GM23248 (cell line): Measurements from ENCODE around the gene KRT82.

Experiments used
- EZH2 ChIP-seq: fragments of 200-600 bp; sonication (generic); IDR thresholded peaks from 2 replicates; pipeline ENCODE4 v1.6.1; 2018; ENCODE audit warnings: antibody characterized with exemption, mild to moderate bottlenecking; ENCODE audit not compliant: insufficient read depth, poor library complexity, severe bottlenecking
- EZH2phosphoT487 ChIP-seq: fragments of 200-600 bp; sonication (generic); IDR thresholded peaks from 2 replicates; pipeline ENCODE4 v1.6.1; 2018; ENCODE audit warnings: antibody characterized with exemption, moderate library complexity, mild to moderate bottlenecking, low read depth; ENCODE audit not compliant: insufficient read depth

DNA sequence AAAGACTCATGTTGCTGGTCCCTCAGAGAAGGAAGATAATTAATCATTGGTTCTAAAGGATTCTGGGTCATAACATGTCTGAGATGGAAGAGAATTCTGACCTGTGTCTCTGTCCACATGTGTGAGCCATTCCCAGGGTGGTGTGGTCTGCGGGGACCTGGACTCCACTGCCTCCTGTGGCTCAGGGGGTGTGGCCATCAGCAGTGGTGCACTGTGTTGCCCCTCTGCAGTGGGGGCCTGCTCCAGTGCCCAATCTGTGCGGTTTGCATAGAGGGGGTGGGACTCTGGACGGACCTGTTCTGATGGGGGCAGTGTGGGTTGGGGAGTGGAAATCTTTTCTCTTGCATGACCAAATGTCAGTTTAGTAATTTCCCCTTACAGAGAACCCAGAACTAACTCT lies 52.4 kb downstream of the KRT82 start:
- TF ChIP-seq EZH2 (no peak), EZH2phosphoT487 (no peak)
